Lower leg skin (tissue), 4 donors: Measurements from ENCODE around the gene SLC45A3. TPM values are rescaled to one million over a fixed set of nuclear protein-coding genes. Genes with fewer than 3 reads are reported as not detected.

Experiments
- DNase-seq, 2 donors: peaks; one replicate each; pipeline ENCODE4 v3.0.0-alpha.2; 2019; ENCODE audit warnings: low spot score in 2 of 2
- H3K4me3 ChIP-seq: fragments of 200-600 bp; sonication (generic); 2 replicates; pipeline ENCODE4 v1.5.1; 2017; ENCODE audit warnings: mild to moderate bottlenecking, low read depth; ENCODE audit not compliant: poor library complexity, severe bottlenecking
- POLR2A ChIP-seq, 2 donors: fragments of 450-650 bp; IDR thresholded peaks; one replicate each; pipeline ENCODE4 v1.6.1; 2016 to 2017; ENCODE audit warnings: antibody characterized with exemption in 2 of 2, mild to moderate bottlenecking in 1 of 2, moderate library complexity in 1 of 2
- WGBS, 2 donors: methylation state at CpG; one replicate each; pipeline ENCODE4 v1.1.5; 2018; 5-methylcytosine and 5-hydroxymethylcytosine counted together
- intact Hi-C: fragments of 100-400 bp; cut with DNase I; formaldehyde crosslinking; loops from one replicate; pipeline ENCODE4 v1.15.0; 2023; ENCODE audit warnings: low total_unique reads
- total RNA-seq, 4 donors: library from RNA; depleted of rRNA; stranded (reverse); fragments of >200 nt; gene quantifications; one replicate each; pipeline ENCODE4 v1.1.0, GENCODE V29; 2016
- TF ChIP-seq, protein P1 (sequence below), 3 donors: fragments of 450-650 bp; IDR thresholded peaks; one replicate each; pipeline ENCODE4 v1.5.1; 2016; ENCODE audit warnings: antibody characterized with exemption in 3 of 3, mild to moderate bottlenecking in 3 of 3, moderate library complexity in 2 of 3

Gene SLC45A3
- total RNA-seq, 4 donors from 2014 or later: 1.9 to 5.1 (median 3.1) TPM

DNA sequence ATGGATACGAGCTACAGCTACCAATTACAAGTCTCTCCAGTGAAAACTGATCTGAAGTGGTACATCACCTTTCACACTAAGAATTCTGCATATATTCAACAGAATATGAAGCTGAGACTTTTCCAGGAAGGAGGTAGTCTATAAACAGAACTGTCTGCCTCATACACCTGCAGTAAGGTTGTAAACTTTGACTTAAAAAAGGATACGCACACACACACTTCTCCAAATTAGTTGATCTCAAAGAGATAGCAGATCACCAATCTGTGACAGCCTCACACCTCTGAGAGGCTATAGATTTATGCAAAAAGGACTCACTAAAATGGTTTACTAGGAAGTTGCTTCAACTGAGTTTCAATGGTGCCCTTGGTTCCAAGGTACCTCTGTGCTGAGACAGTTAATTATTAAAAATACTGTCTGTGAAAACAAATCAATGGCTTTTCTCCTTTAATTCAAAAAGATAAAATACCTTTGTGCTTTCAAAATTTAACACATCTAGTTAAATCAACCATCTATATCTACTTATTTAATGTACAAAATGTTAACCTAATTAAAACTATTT is 66.4 kb downstream of the SLC45A3 start:
- no peak for TF ChIP-seq POLR2A (IDR thresholded peaks at IDR 0.05)
- TF ChIP-seq, protein P1, sequence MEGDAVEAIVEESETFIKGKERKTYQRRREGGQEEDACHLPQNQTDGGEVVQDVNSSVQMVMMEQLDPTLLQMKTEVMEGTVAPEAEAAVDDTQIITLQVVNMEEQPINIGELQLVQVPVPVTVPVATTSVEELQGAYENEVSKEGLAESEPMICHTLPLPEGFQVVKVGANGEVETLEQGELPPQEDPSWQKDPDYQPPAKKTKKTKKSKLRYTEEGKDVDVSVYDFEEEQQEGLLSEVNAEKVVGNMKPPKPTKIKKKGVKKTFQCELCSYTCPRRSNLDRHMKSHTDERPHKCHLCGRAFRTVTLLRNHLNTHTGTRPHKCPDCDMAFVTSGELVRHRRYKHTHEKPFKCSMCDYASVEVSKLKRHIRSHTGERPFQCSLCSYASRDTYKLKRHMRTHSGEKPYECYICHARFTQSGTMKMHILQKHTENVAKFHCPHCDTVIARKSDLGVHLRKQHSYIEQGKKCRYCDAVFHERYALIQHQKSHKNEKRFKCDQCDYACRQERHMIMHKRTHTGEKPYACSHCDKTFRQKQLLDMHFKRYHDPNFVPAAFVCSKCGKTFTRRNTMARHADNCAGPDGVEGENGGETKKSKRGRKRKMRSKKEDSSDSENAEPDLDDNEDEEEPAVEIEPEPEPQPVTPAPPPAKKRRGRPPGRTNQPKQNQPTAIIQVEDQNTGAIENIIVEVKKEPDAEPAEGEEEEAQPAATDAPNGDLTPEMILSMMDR (IDR thresholded peaks at IDR 0.05): no peak
- no peak overlapping the region for H3K4me3 ChIP-seq
- 81 to 89% methylated on average over 2 of the region's 2 CpGs for WGBS, 2 donors
- intact Hi-C loops: no loop called here
- DNase-seq: no peak

DNA sequence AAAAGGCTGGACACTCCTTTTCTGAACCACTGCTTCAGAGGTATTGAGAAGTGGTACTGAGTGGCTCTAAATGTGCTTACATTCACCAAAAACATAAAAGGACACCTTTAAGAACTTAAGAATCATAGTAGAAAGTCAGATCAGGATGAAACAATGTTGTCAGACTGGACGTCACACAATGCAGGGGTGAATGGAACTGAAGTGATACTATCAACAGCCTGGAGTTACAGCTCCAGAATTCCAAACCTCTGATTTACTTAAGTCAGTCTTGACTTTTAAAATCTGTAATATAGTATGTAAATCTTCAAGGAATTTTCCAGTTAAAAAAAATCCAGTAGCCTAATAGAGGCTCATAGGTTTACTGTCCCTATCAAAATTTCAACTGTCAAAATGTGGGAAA is 67.8 kb downstream of the SLC45A3 start:
- intact Hi-C loops: no loop called here
- 79 to 83% methylated on average over 1 of the region's 1 CpG for WGBS, 2 donors
- no peak for TF ChIP-seq POLR2A (IDR thresholded peaks at IDR 0.05)
- TF ChIP-seq, protein P1 (IDR thresholded peaks at IDR 0.05): no peak
- no peak overlapping the region for H3K4me3 ChIP-seq
- no peak for DNase-seq

DNA sequence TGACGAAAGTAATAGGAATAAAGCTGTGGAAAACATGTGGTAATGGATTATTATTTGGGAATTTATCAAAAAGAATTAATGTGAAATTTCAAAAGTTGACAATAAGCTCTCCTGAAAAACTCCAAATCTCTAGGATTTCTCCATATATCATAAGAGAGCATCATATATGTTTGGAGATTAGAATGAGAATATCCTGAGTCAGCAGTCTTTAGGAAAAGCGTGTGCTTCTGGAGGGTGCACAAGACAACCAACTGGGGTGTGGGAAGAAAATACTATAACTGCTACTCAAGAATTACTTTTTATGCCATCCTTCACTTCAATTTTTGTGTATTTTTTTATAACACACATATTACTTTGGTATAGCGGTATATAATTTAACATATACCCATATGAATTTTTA is 68.2 kb downstream of the SLC45A3 start:
- intact Hi-C loops: no loop called here
- no peak overlapping the region for H3K4me3 ChIP-seq
- WGBS, 2 donors: 92 to 95% methylated on average over 3 of the region's 3 CpGs
- DNase-seq: no peak
- TF ChIP-seq, protein P1 (IDR thresholded peaks at IDR 0.05): no peak
- TF ChIP-seq POLR2A (IDR thresholded peaks at IDR 0.05): no peak

DNA sequence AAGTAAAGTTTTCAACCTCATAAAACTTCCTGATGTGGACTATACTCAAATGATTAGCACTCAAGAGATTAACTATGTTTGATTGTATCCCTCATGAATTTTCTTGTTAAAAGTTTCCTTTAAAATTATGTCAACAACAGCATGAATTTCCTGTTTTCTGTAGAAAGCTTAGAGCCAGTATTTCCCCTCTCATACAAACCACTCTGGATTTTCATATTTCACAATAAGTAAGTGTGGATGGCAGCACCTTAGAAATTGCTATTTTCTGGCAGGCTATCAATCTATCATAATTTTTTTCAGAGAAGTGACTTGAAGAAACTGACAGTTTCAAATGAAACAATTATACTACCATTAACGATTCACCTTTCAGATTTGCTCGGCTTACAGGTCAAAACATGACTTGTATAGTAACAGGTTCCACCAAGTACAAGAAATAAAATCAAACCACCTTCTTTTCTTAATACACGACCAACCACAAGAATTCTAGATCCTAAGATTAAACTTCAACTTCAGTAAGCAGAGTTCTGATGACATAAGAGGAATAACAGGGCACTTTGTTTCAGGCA is 69.3 kb downstream of the SLC45A3 start:
- H3K4me3 ChIP-seq: no peak overlapping the region
- no peak for TF ChIP-seq POLR2A (IDR thresholded peaks at IDR 0.05)
- TF ChIP-seq, protein P1 (IDR thresholded peaks at IDR 0.05): no peak
- intact Hi-C loops: no loop called here
- DNase-seq: no peak
- 41 to 47% methylated on average over 3 of the region's 3 CpGs for WGBS, 2 donors

DNA sequence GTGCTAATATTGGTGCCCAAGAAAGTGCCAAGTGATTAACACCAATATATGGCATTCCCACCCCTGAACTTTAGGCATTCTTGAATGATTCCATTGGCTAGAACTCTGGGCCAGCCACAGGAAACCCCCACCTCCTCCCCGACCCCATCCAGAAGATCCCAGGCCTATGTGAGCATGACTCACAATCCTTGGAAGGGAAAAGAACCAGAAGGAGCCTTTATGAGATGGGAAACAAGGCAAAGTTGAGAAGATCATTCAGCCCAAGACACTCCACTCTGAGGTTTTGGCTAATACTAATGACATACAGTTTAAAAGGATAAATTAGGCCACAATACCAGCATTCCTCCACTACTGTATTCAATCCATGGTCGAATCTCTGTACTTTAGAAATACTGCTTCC is 70.3 kb downstream of the SLC45A3 start:
- WGBS, 2 donors: 36 to 55% methylated on average over 2 of the region's 2 CpGs
- no peak overlapping the region for H3K4me3 ChIP-seq
- TF ChIP-seq, protein P1 (IDR thresholded peaks at IDR 0.05): no peak
- TF ChIP-seq POLR2A (IDR thresholded peaks at IDR 0.05): no peak
- DNase-seq: no peak
- intact Hi-C loops: no loop called here

Other genes with a start within 250 kb of the SLC45A3 start
- gene BLACAT1, start 224.5 kb downstream of the SLC45A3 start, total RNA-seq: under 1 TPM in 1 of 4 donors, not detected in 3; 0.26 TPM
- gene CDK18, start 175.8 kb downstream of the SLC45A3 start, total RNA-seq: 1 to 10 TPM; 4.5 to 6.5 (median 5.1) TPM
- 10 to 100 TPM; 24.1 to 44.2 (median 28.3) TPM for gene ELK4, start 48.5 kb downstream of the SLC45A3 start, total RNA-seq
- gene NUCKS1, start 69.7 kb upstream of the SLC45A3 start, total RNA-seq: 100 to 1,000 TPM in 1 of 4 donors, 10 to 100 TPM in 3; 49.5 to 143 (median 66.0) TPM
- gene RAB29, start 95.0 kb upstream of the SLC45A3 start, total RNA-seq: 10 to 100 TPM in 2 of 4 donors, 1 to 10 TPM in 2; 5.3 to 11.5 (median 9.8) TPM
- gene SLC41A1, start 132.7 kb upstream of the SLC45A3 start, total RNA-seq: 10 to 100 TPM; 12.8 to 22.0 (median 15.8) TPM
- 10 to 100 TPM in 3 of 4 donors, 1 to 10 TPM in 1; 6.5 to 89.1 (median 35.0) TPM for gene PM20D1, start 169.6 kb upstream of the SLC45A3 start, total RNA-seq